GM23338 (cell line): ENCODE data around the gene UBASH3B. TPM values are rescaled to one million over a fixed set of nuclear protein-coding genes. Genes with fewer than 3 reads are reported as not detected.

ENCODE experiments used
- ATAC-seq: fragments of 200-7000 bp; cut with Tn5 transposase; 3 replicates; pipeline ENCODE4 v1.9.1; 2020
- DNase-seq: peaks from one replicate; pipeline ENCODE4 v3.0.0-alpha.2; 2015; ENCODE audit warnings: low spot score
- H2AFZ ChIP-seq: fragments of 200-600 bp; sonication (generic); 2 replicates; pipeline ENCODE4 v1.8.0; 2016; ENCODE audit warnings: antibody characterized with exemption, mild to moderate bottlenecking, moderate library complexity
- H3F3A ChIP-seq: fragments of 200-600 bp; sonication (generic); replicated peaks from 2 replicates; pipeline ENCODE4 v1.8.0; 2017; ENCODE audit warnings: antibody characterized with exemption, mixed run types, low read depth
- H3K27ac ChIP-seq: fragments of 200-600 bp; sonication (generic); 2 replicates; pipeline ENCODE4 v1.6.1; 2016; ENCODE audit warnings: low read depth
- H3K27me3 ChIP-seq: fragments of 200-600 bp; sonication (generic); 2 replicates; pipeline ENCODE4 v1.8.0; 2016; ENCODE audit warnings: mild to moderate bottlenecking, mixed run types, moderate library complexity; ENCODE audit not compliant: insufficient read depth
- H3K36me3 ChIP-seq: fragments of 200-600 bp; sonication (generic); 2 replicates; pipeline ENCODE4 v1.8.0; 2016; ENCODE audit warnings: mild to moderate bottlenecking; ENCODE audit not compliant: insufficient read depth
- H3K4me1 ChIP-seq: fragments of 200-600 bp; sonication (generic); 2 replicates; pipeline ENCODE4 v1.8.0; 2016; ENCODE audit warnings: mild to moderate bottlenecking, moderate library complexity; ENCODE audit not compliant: insufficient read depth
- H3K4me2 ChIP-seq: fragments of 200-600 bp; sonication (generic); 2 replicates; pipeline ENCODE4 v1.7.1; 2017; ENCODE audit warnings: mixed run types
- H3K4me3 ChIP-seq: fragments of 200-600 bp; sonication (generic); 2 replicates; pipeline ENCODE4 v1.6.1; 2016; ENCODE audit warnings: mixed run types
- H3K79me2 ChIP-seq: fragments of 200-600 bp; sonication (generic); replicated peaks from 2 replicates; pipeline ENCODE4 v1.8.0; 2017; ENCODE audit warnings: mild to moderate bottlenecking; ENCODE audit not compliant: insufficient read depth
- H3K9me2 ChIP-seq: fragments of 200-600 bp; sonication (generic); 2 replicates; pipeline ENCODE4 v1.8.0; 2017; ENCODE audit not compliant: insufficient read depth
- H4K20me1 ChIP-seq: fragments of 200-600 bp; sonication (generic); replicated peaks from 2 replicates; pipeline ENCODE4 v1.8.0; 2017; ENCODE audit warnings: mild to moderate bottlenecking; ENCODE audit not compliant: insufficient read depth
- H3K27ac Mint-ChIP-seq: 2 replicates; pipeline ENCODE4 v1.8.0; 2020; ENCODE audit warnings: inconsistent platforms, mild to moderate bottlenecking, moderate library complexity, mixed read lengths
- H3K27me3 Mint-ChIP-seq: 3 replicates; pipeline ENCODE4 v1.8.0; 2022; ENCODE audit warnings: low read depth, mild to moderate bottlenecking, moderate library complexity, mixed read lengths, inconsistent platforms; ENCODE audit not compliant: insufficient read depth, poor library complexity
- H3K36me3 Mint-ChIP-seq: 3 replicates; pipeline ENCODE4 v1.8.0; 2021; ENCODE audit warnings: low read depth, mild to moderate bottlenecking, inconsistent platforms, moderate library complexity, mixed read lengths
- H3K4me1 Mint-ChIP-seq: 3 replicates; pipeline ENCODE4 v1.8.0; 2020; ENCODE audit warnings: mild to moderate bottlenecking, inconsistent platforms, mixed read lengths
- H3K4me3 Mint-ChIP-seq: 3 replicates; pipeline ENCODE4 v1.8.0; 2021; ENCODE audit warnings: moderate library complexity, mild to moderate bottlenecking, inconsistent platforms, mixed read lengths
- H3K9me3 Mint-ChIP-seq: 3 replicates; pipeline ENCODE4 v1.8.0; 2020; ENCODE audit warnings: moderate library complexity, mild to moderate bottlenecking, inconsistent platforms, mixed read lengths
- CREB1 ChIP-seq: fragments of 250-450 bp; sonication (Bioruptor Pico); IDR thresholded peaks from 2 replicates; pipeline ENCODE4 v1.5.0; 2020; ENCODE audit warnings: low read depth, mild to moderate bottlenecking, moderate library complexity
- CTCF ChIP-seq, 2 experiments: fragments of 200-600 bp in 1 of 2; sonication (generic) in 1 of 2; conservative IDR thresholded peaks; 2 replicates each; pipeline versions ENCODE4 v1.5.1 to v1.6.1; 2016 to 2017; ENCODE audit warnings: antibody characterized with exemption in 2 of 2, low read depth in 2 of 2, mild to moderate bottlenecking in 2 of 2, moderate library complexity in 1 of 2
- EZH2 ChIP-seq: fragments of 200-600 bp; sonication (generic); IDR thresholded peaks from one replicate; pipeline ENCODE4 v1.8.0; 2017; ENCODE audit warnings: antibody characterized with exemption, mild to moderate bottlenecking, low read depth; ENCODE audit not compliant: unreplicated experiment
- JUNB ChIP-seq: IDR thresholded peaks from one replicate; pipeline ENCODE4 v1.6.1; 2016; ENCODE audit warnings: antibody characterized with exemption; ENCODE audit not compliant: unreplicated experiment
- NANOG ChIP-seq: IDR thresholded peaks from 2 replicates; pipeline ENCODE4 v1.6.1; 2016; ENCODE audit warnings: antibody characterized with exemption, borderline replicate concordance
- POLR2AphosphoS5 ChIP-seq: IDR thresholded peaks from 2 replicates; pipeline ENCODE4 v1.6.1; 2016; ENCODE audit warnings: antibody characterized with exemption, low read depth
- STAT1 ChIP-seq: IDR thresholded peaks from one replicate; pipeline ENCODE4 v1.6.1; 2016; ENCODE audit warnings: antibody characterized with exemption; ENCODE audit not compliant: unreplicated experiment
- ZNF114 ChIP-seq: fragments of 250-450 bp; sonication (Bioruptor Pico); IDR thresholded peaks from 2 replicates; pipeline ENCODE4 v1.5.0; 2020; ENCODE audit warnings: mild to moderate bottlenecking, moderate library complexity
- ZNF331 ChIP-seq: fragments of 250-450 bp; sonication (Bioruptor Pico); IDR thresholded peaks from 2 replicates; pipeline ENCODE4 v1.5.0; 2020; ENCODE audit warnings: low read depth, mild to moderate bottlenecking, moderate library complexity
- polyA plus RNA-seq: library from polyadenylated mRNA; unstranded; fragments of >200 nt; fragmentation: Nextera tagmentation; extraction: Ambion mirVana; gene quantifications from 2 replicates; pipeline ENCODE4 v1.2.1, GENCODE V29; 2016
- total RNA-seq: library from RNA; depleted of rRNA; stranded (reverse); fragments of >200 nt; shearing (Covaris generic); gene quantifications from 2 replicates; pipeline ENCODE4 v1.2.3, GENCODE V29; 2014
- TF ChIP-seq, protein P1 (sequence below): IDR thresholded peaks from 2 replicates; pipeline ENCODE4 v1.6.1; 2016; ENCODE audit warnings: antibody characterized with exemption

The UBASH3B gene
- total and polyA plus RNA-seq, 2 experiments from 2014 or later: 2.1 to 12.0 TPM

GRCh38 chr11:122795307-122795706 is 139.8 kb downstream of the UBASH3B start:
- ATAC-seq (no peak), DNase-seq (no peak)
- TF ChIP-seq, protein P1, sequence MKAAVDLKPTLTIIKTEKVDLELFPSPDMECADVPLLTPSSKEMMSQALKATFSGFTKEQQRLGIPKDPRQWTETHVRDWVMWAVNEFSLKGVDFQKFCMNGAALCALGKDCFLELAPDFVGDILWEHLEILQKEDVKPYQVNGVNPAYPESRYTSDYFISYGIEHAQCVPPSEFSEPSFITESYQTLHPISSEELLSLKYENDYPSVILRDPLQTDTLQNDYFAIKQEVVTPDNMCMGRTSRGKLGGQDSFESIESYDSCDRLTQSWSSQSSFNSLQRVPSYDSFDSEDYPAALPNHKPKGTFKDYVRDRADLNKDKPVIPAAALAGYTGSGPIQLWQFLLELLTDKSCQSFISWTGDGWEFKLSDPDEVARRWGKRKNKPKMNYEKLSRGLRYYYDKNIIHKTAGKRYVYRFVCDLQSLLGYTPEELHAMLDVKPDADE: no peak
- TF ChIP-seq ZNF331 (CRISPR knock-in tag) (no peak), CREB1 (CRISPR knock-in tag) (no peak), JUNB (no peak), POLR2AphosphoS5 (no peak), STAT1 (no peak), NANOG (no peak), EZH2 (no peak), ZNF114 (CRISPR knock-in tag) (no peak)
- Histone ChIP-seq H3K27me3 (no peaks in the 10 kb centered on the region), H3K4me3 (no peak overlapping the region), H2AFZ (no peak overlapping the region), H3K36me3 (no peaks in the 10 kb centered on the region; the same call in 1 of the 2 replicates), H3K4me2 (no peak overlapping the region), H3K79me2 (no peaks in the 10 kb centered on the region), H3K4me1 (no peaks in the 10 kb centered on the region), H3K9me2 (no peaks in the 10 kb centered on the region), H4K20me1 (no peaks in the 10 kb centered on the region), H3F3A (no peaks in the 10 kb centered on the region), H3K27ac (no peak overlapping the region)
- Mint-ChIP-seq H3K27me3 (peaks cover 4% of the 10 kb centered on the region), H3K27ac (no peak overlapping the region), H3K4me1 (peaks cover 3% of the 10 kb centered on the region; the same call in 1 of the 3 replicates), H3K9me3 (no peaks in the 10 kb centered on the region), H3K4me3 (no peak overlapping the region), H3K36me3 (peaks cover 8% of the 10 kb centered on the region; the same call in 2 of the 3 replicates)

GRCh38 chr11:122796128-122796717 is 140.7 kb downstream of the UBASH3B start:
- Mint-ChIP-seq H3K9me3 (no peaks in the 10 kb centered on the region), H3K4me3 (no peak overlapping the region), H3K27me3 (peaks cover 4% of the 10 kb centered on the region), H3K36me3 (peaks cover 8% of the 10 kb centered on the region; the same call in 2 of the 3 replicates), H3K27ac (no peak overlapping the region), H3K4me1 (peaks cover 3% of the 10 kb centered on the region; the same call in 1 of the 3 replicates)
- H3K79me2 ChIP-seq: no peaks in the 10 kb centered on the region
- H4K20me1 ChIP-seq: no peaks in the 10 kb centered on the region
- no peak overlapping the region for H3K4me2 ChIP-seq
- no peak for TF ChIP-seq ZNF331 (CRISPR knock-in tag)
- TF ChIP-seq CTCF (conservative IDR thresholded peaks at IDR 0.05; ENCODE audit: low read depth in 2 of 2): peak; percentile 86 to 92
- no peak overlapping the region for H3K27ac ChIP-seq
- no peaks in the 10 kb centered on the region for H3K27me3 ChIP-seq
- no peaks in the 10 kb centered on the region; the same call in 1 of the 2 replicates for H3K36me3 ChIP-seq
- no peak overlapping the region for H2AFZ ChIP-seq
- H3K9me2 ChIP-seq: no peaks in the 10 kb centered on the region
- H3F3A ChIP-seq: no peaks in the 10 kb centered on the region
- no peaks in the 10 kb centered on the region for H3K4me1 ChIP-seq
- H3K4me3 ChIP-seq: no peak overlapping the region
- DNase-seq: peak; percentile 83
- ATAC-seq: peak; percentile 94
